Gastroesophageal sphincter (tissue), 3 donors: ENCODE results near the gene MED23.

Experiments
- POLR2A ChIP-seq, 2 donors: fragments of 450-650 bp; IDR thresholded peaks; one replicate each; pipeline ENCODE4 v1.6.1; 2017; ENCODE audit warnings: antibody characterized with exemption in 2 of 2, mild to moderate bottlenecking in 2 of 2, moderate library complexity in 1 of 2
- TF ChIP-seq, protein P1 (sequence below), 4 experiments: fragments of 200-600 bp in 2 of 4; fragments of 450-650 bp in 2 of 4; sonication (generic) in 1 of 4; IDR thresholded peaks; one replicate each; pipeline ENCODE4 v1.5.1; 2017 to 2019; ENCODE audit warnings: antibody characterized with exemption in 4 of 4, mild to moderate bottlenecking in 2 of 4, moderate library complexity in 2 of 4

DNA sequence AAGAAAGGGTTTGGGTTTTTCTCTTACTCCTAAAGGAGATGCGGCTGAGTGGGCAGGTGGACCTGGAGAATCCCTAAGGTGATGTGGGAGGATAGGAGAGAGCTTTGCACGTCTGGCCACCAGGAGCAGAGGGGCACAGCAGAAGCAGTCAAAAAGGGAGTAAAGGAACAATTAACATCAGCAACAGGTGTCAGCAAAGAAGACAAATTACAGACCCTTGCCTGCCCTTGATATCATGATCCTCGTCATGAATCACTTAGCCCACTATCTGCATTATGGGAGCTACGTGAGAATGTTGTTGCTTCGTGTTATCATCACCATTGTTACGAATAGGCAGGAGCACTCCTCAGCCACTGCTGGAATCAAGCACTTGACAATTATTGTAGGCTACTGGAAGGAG lies 80.6 kb downstream of the MED23 start:
- TF ChIP-seq, protein P1, sequence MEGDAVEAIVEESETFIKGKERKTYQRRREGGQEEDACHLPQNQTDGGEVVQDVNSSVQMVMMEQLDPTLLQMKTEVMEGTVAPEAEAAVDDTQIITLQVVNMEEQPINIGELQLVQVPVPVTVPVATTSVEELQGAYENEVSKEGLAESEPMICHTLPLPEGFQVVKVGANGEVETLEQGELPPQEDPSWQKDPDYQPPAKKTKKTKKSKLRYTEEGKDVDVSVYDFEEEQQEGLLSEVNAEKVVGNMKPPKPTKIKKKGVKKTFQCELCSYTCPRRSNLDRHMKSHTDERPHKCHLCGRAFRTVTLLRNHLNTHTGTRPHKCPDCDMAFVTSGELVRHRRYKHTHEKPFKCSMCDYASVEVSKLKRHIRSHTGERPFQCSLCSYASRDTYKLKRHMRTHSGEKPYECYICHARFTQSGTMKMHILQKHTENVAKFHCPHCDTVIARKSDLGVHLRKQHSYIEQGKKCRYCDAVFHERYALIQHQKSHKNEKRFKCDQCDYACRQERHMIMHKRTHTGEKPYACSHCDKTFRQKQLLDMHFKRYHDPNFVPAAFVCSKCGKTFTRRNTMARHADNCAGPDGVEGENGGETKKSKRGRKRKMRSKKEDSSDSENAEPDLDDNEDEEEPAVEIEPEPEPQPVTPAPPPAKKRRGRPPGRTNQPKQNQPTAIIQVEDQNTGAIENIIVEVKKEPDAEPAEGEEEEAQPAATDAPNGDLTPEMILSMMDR (IDR thresholded peaks at IDR 0.05), result no peak
- no peak for TF ChIP-seq POLR2A (IDR thresholded peaks at IDR 0.05)
